ENCODE data around the gene GAK. TPM values are rescaled to one million over a fixed set of nuclear protein-coding genes. Genes with fewer than 3 reads are reported as not detected.
A peak's percentile ranks its signal among the peaks of the same experiment; 100 is the strongest.
"Not testable (repeated sequence)": the region's sequence is repeated elsewhere in the genome, so short reads cannot be mapped to it uniquely, and the experiment has no call there.

GAK gene
- total RNA-seq (56.3 and 87.1 TPM in 2 replicates), polyA plus RNA-seq (84.9 and 88.4 TPM in 2 replicates)

GRCh38 chr4:931960-932712 is at the start of gene GAK, which contains the start of gene TMEM175:
Gene GAK, minus strand, starts transcription at chr4:932316. Its CDS starts 129 bp downstream, at chr4:932187.
Gene TMEM175, plus strand, starts transcription at chr4:932460. Its CDS starts 15,280 bp downstream, at chr4:947740.
- no peaks in the 10 kb centered on the region for H3K27me3 ChIP-seq
- no peaks in the 10 kb centered on the region for H3K36me3 ChIP-seq (replicated peaks; ENCODE audit: insufficient read depth, low read depth)
- H3K9me3 ChIP-seq (ENCODE audit: low read depth) = no peaks in the 10 kb centered on the region
- no peaks in the 10 kb centered on the region for H3K9me2 ChIP-seq (replicated peaks; ENCODE audit: insufficient read depth)
- H3K4me2 ChIP-seq = peak within 1 kb of the TSS; percentile 94
- H3K27ac ChIP-seq = peak within 1 kb of the TSS; percentile 98
- peak; percentile 99 for DNase-seq (ENCODE audit: low spot score)
- H3K4me1 ChIP-seq (ENCODE audit: insufficient read depth) = peaks cover 24% of the 10 kb centered on the region
- H3K79me2 ChIP-seq = peaks cover 59% of the 10 kb centered on the region
- peak within 1 kb of the TSS; percentile 71 for H3K4me3 ChIP-seq
- TF ChIP-seq EZH2 (IDR thresholded peaks at IDR 0.05; ENCODE audit: borderline replicate concordance) = no peak
- no peak for TF ChIP-seq EZH2phosphoT487 (IDR thresholded peaks at IDR 0.05; ENCODE audit: low read depth, severe bottlenecking, unreplicated experiment)
- no peak for TF ChIP-seq CTCF (IDR thresholded peaks at IDR 0.05; ENCODE audit: poor library complexity)
- H4K20me1 ChIP-seq (ENCODE audit: insufficient read depth, poor library complexity, severe bottlenecking) = peaks cover 34% of the 10 kb centered on the region
- 2% methylated on average over 77 of the region's 99 CpGs for WGBS (ENCODE audit: low lambda C conversion rate, missing lambda C conversion rate)
- peak within 1 kb of the TSS; percentile 61 for H2AFZ ChIP-seq

GRCh38 chr4:978957-979701 is 47.0 kb upstream of the GAK start:
- H2AFZ ChIP-seq = no peak overlapping the region
- H3K27me3 ChIP-seq = no peaks in the 10 kb centered on the region
- no peaks in the 10 kb centered on the region for H3K4me1 ChIP-seq (ENCODE audit: insufficient read depth)
- TF ChIP-seq CTCF (IDR thresholded peaks at IDR 0.05; ENCODE audit: poor library complexity) (no peak), EZH2 (IDR thresholded peaks at IDR 0.05; ENCODE audit: borderline replicate concordance) (no peak), EZH2phosphoT487 (IDR thresholded peaks at IDR 0.05; ENCODE audit: low read depth, severe bottlenecking, unreplicated experiment) (no peak)
- 65% methylated on average over 20 of the region's 20 CpGs for WGBS (ENCODE audit: low lambda C conversion rate, missing lambda C conversion rate)
- H3K9me3 ChIP-seq (ENCODE audit: low read depth) = no peaks in the 10 kb centered on the region
- DNase-seq (ENCODE audit: low spot score) = no peak
- H3K27ac ChIP-seq = no peak overlapping the region
- no peaks in the 10 kb centered on the region for H4K20me1 ChIP-seq (ENCODE audit: insufficient read depth, poor library complexity, severe bottlenecking)
- peaks cover 4% of the 10 kb centered on the region for H3K79me2 ChIP-seq
- no peaks in the 10 kb centered on the region for H3K9me2 ChIP-seq (replicated peaks; ENCODE audit: insufficient read depth)
- no peak overlapping the region for H3K4me3 ChIP-seq
- H3K4me2 ChIP-seq = no peak overlapping the region
- no peaks in the 10 kb centered on the region for H3K36me3 ChIP-seq (replicated peaks; ENCODE audit: insufficient read depth, low read depth)

- WGBS (ENCODE audit: low lambda C conversion rate, missing lambda C conversion rate) = 96% methylated on average over 14 of the region's 25 CpGs
- not testable (repeated sequence) for H3K4me2 ChIP-seq; H3K9me3 ChIP-seq (ENCODE audit: low read depth); H3K4me3 ChIP-seq; H4K20me1 ChIP-seq (ENCODE audit: insufficient read depth, poor library complexity, severe bottlenecking); H2AFZ ChIP-seq; H3K9me2 ChIP-seq (replicated peaks; ENCODE audit: insufficient read depth); H3K27ac ChIP-seq; H3K27me3 ChIP-seq; DNase-seq (ENCODE audit: low spot score); H3K36me3 ChIP-seq (replicated peaks; ENCODE audit: insufficient read depth, low read depth)
- peaks cover 13% of the 10 kb centered on the region for H3K79me2 ChIP-seq
- H3K4me1 ChIP-seq (ENCODE audit: insufficient read depth) = peaks cover 15% of the 10 kb centered on the region
Measured at GRCh38 chr4:976016-976415, 43.9 kb upstream of the GAK start.

- WGBS (ENCODE audit: low lambda C conversion rate, missing lambda C conversion rate) = 97% methylated on average over 9 of the region's 9 CpGs
- H3K27me3 ChIP-seq = no peaks in the 10 kb centered on the region
- H3K4me1 ChIP-seq (ENCODE audit: insufficient read depth) = peaks cover 15% of the 10 kb centered on the region
Measured at GRCh38 chr4:974668-975067, 42.6 kb upstream of the GAK start.

More at GRCh38 chr4:974668-975067, 42.6 kb upstream of the GAK start:
- DNase-seq (ENCODE audit: low spot score) = no peak
- Histone ChIP-seq H3K27ac (no peak overlapping the region), H3K79me2 (peaks cover 13% of the 10 kb centered on the region), H3K9me2 (replicated peaks; ENCODE audit: insufficient read depth) (no peaks in the 10 kb centered on the region), H3K36me3 (replicated peaks; ENCODE audit: insufficient read depth, low read depth) (no peaks in the 10 kb centered on the region), H2AFZ (no peak overlapping the region), H3K4me2 (no peak overlapping the region), H4K20me1 (ENCODE audit: insufficient read depth, poor library complexity, severe bottlenecking) (no peaks in the 10 kb centered on the region), H3K9me3 (ENCODE audit: low read depth) (no peaks in the 10 kb centered on the region), H3K4me3 (no peak overlapping the region)
- TF ChIP-seq EZH2phosphoT487 (IDR thresholded peaks at IDR 0.05; ENCODE audit: low read depth, severe bottlenecking, unreplicated experiment) (no peak), EZH2 (IDR thresholded peaks at IDR 0.05; ENCODE audit: borderline replicate concordance) (no peak), CTCF (IDR thresholded peaks at IDR 0.05; ENCODE audit: poor library complexity) (no peak)

All from hepatocyte (in vitro differentiated cells).